HG03039 (cell line): ENCODE data around the gene FZR1.

Source experiments
- ATAC-seq: cut with Tn5 transposase; IDR thresholded peaks from one replicate; pipeline ENCODE4 v1.9.1; 2021; ENCODE audit warnings: mild to moderate bottlenecking, moderate library complexity; ENCODE audit not compliant: unreplicated experiment

The FZR1 gene

GRCh38 chr19:3471954-3472655 lies 34.0 kb upstream of the FZR1 start:
- no peak for ATAC-seq

GRCh38 chr19:3474010-3474409 lies 32.1 kb upstream of the FZR1 start:
- no peak for ATAC-seq

GRCh38 chr19:3474614-3475013 lies 31.5 kb upstream of the FZR1 start:
- ATAC-seq = no peak

- no peak for ATAC-seq
These were observed 30.7 kb upstream of the FZR1 start for GRCh38 chr19:3475449-3475848.

- no peak for ATAC-seq
These were observed 29.3 kb upstream of the FZR1 start for GRCh38 chr19:3476830-3477229.

GRCh38 chr19:3477506-3477905 lies 28.6 kb upstream of the FZR1 start:
- ATAC-seq = no peak

GRCh38 chr19:3477951-3478350 lies 28.2 kb upstream of the FZR1 start:
- no peak for ATAC-seq

- ATAC-seq = no peak
These were observed 27.5 kb upstream of the FZR1 start for GRCh38 chr19:3478409-3479176.

GRCh38 chr19:3479177-3479833 lies 26.8 kb upstream of the FZR1 start:
- ATAC-seq = no peak

GRCh38 chr19:3479834-3480215 lies 26.3 kb upstream of the FZR1 start:
- no peak for ATAC-seq

- no peak for ATAC-seq
These were observed 25.6 kb upstream of the FZR1 start, which contains the start of gene SMIM24 for GRCh38 chr19:3480383-3481091. Gene SMIM24, minus strand, starts transcription at chr19:3480525. Its CDS starts 62 bp downstream, at chr19:3480463.

- ATAC-seq = no peak
These were observed 24.6 kb upstream of the FZR1 start for GRCh38 chr19:3481241-3482090.

- no peak for ATAC-seq
These were observed 23.4 kb upstream of the FZR1 start for GRCh38 chr19:3482507-3483225.

GRCh38 chr19:3483226-3483628 lies 22.9 kb upstream of the FZR1 start, which contains the start of gene SMIM44:
Gene SMIM44, minus strand, starts transcription at chr19:3483441. Its CDS starts 38 bp downstream, at chr19:3483403.
- ATAC-seq = no peak

- no peak for ATAC-seq
These were observed 14.6 kb upstream of the FZR1 start for GRCh38 chr19:3491396-3492119.

- ATAC-seq = no peak
These were observed 13.8 kb upstream of the FZR1 start for GRCh38 chr19:3492131-3492839.

- no peak for ATAC-seq
These were observed 13.2 kb upstream of the FZR1 start for GRCh38 chr19:3492919-3493318.

GRCh38 chr19:3493651-3494050 lies 12.5 kb upstream of the FZR1 start:
- no peak for ATAC-seq
